Stimulated activated CD4-positive, alpha-beta T cell treated with anti-CD3 and anti-CD28 coated beads, Interleukin-2, amount 100 ng/mL, for 48 hours (primary cell): ENCODE results near the gene CD209.
"Not testable (repeated sequence)": the region's sequence is repeated elsewhere in the genome, so short reads cannot be mapped to it uniquely, and the experiment has no call there.

Experiments used
- DNase-seq, 2 donors: peaks; one replicate each; pipeline ENCODE4 v3.0.0-alpha.2; 2020

CD209 gene

GRCh38 chr19:7766535-7766934, 19.2 kb upstream of the CD209 start:
- DNase-seq = no peak

- DNase-seq = not testable (repeated sequence)
These were observed 17.7 kb upstream of the CD209 start for GRCh38 chr19:7765043-7765442.

- DNase-seq = not testable (repeated sequence)
These were observed 16.8 kb upstream of the CD209 start for GRCh38 chr19:7764157-7764556.

GRCh38 chr19:7763696-7764095, 16.4 kb upstream of the CD209 start:
- DNase-seq = no peak

- no peak for DNase-seq
These were observed 15.5 kb upstream of the CD209 start, which contains the start of gene CLEC4M for GRCh38 chr19:7762719-7763293. Gene CLEC4M (plus strand): TSS chr19:7763243. CDS start chr19:7763267, 24 bp downstream.

- no peak for DNase-seq
These were observed 11.8 kb upstream of the CD209 start for GRCh38 chr19:7759156-7759555.

GRCh38 chr19:7757358-7757757, 10.0 kb upstream of the CD209 start:
- no peak for DNase-seq

- no peak for DNase-seq
These were observed 8.9 kb upstream of the CD209 start for GRCh38 chr19:7756258-7756657.

GRCh38 chr19:7751157-7751783, 3.9 kb upstream of the CD209 start:
- DNase-seq = peak; percentile 28 to 36

GRCh38 chr19:7748756-7749155, 1.4 kb upstream of the CD209 start:
- DNase-seq = no peak

GRCh38 chr19:7748171-7748570, 837 bp upstream of the CD209 start:
- no peak for DNase-seq

- DNase-seq = not testable (repeated sequence)
These were observed 1.0 kb downstream of the CD209 start for GRCh38 chr19:7746306-7746705.

- no peak for DNase-seq
These were observed 2.3 kb downstream of the CD209 start for GRCh38 chr19:7744871-7745650.

GRCh38 chr19:7744199-7744786, 3.0 kb downstream of the CD209 start:
- DNase-seq = no peak

- peak in 1 of 2 donors; percentile 20 for DNase-seq
These were observed 3.9 kb downstream of the CD209 start for GRCh38 chr19:7743425-7743841.

- no peak for DNase-seq
These were observed 4.3 kb downstream of the CD209 start for GRCh38 chr19:7742991-7743390.

- no peak for DNase-seq
These were observed 4.8 kb downstream of the CD209 start for GRCh38 chr19:7742575-7742974.

- DNase-seq = no peak
These were observed 6.7 kb downstream of the CD209 start for GRCh38 chr19:7740682-7741054.

GRCh38 chr19:7739801-7740681, 7.3 kb downstream of the CD209 start:
- DNase-seq = no peak

GRCh38 chr19:7739211-7739755, 8.1 kb downstream of the CD209 start:
- no peak for DNase-seq

GRCh38 chr19:7738023-7738422, 9.3 kb downstream of the CD209 start:
- DNase-seq = peak in 1 of 2 donors; percentile 34

GRCh38 chr19:7737215-7737614, 10.1 kb downstream of the CD209 start:
- no peak for DNase-seq
